SK-N-SH (cell line): Measurements from ENCODE around the gene PSMD14. TPM values are rescaled to one million over a fixed set of nuclear protein-coding genes. Genes with fewer than 3 reads are reported as not detected.

Experiments used
- CTCF ChIA-PET: fragments of 300-600, 350-600 bp; formaldehyde crosslinking; extraction: SDS; loops from one replicate; lab custom pipeline; 2021; lab: Yijun Ruan, JAX
- POLR2A ChIA-PET: fragments of 350-600 bp; sonication (Branson Sonifier 250); formaldehyde crosslinking; extraction: SDS; loops from one replicate; lab custom pipeline; 2020; ENCODE audit warnings: antibody characterized with exemption, inconsistent platforms; lab: Yijun Ruan, JAX
- DNase-seq: peaks from one replicate; pipeline ENCODE4 v3.0.0; 2012
- H2AFZ ChIP-seq: fragments of 200-600 bp; sonication (generic); 2 replicates; pipeline ENCODE4 v1.8.1; 2016; ENCODE audit warnings: antibody characterized with exemption, mild to moderate bottlenecking, low read depth
- H3F3A ChIP-seq: fragments of 200-600 bp; sonication (generic); replicated peaks from 2 replicates; pipeline ENCODE3; 2016; ENCODE audit warnings: antibody characterized with exemption, mild to moderate bottlenecking; ENCODE audit not compliant: insufficient read depth
- H3K27ac ChIP-seq, 2 experiments: fragments of 200-500 bp in 1 of 2; fragments of 200-600 bp in 1 of 2; sonication (Bioruptor generic) in 1 of 2; sonication (generic), shearing (Covaris generic) in 1 of 2; 2 replicates each; pipeline versions ENCODE4 v1.5.1 to v1.6.1; 2014 to 2016; ENCODE audit warnings: low read depth in 2 of 2, inconsistent platforms in 1 of 2, low read length in 1 of 2, mild to moderate bottlenecking in 1 of 2, mixed read lengths in 1 of 2
- H3K27me3 ChIP-seq: fragments of 200-600 bp; sonication (generic), shearing (Covaris generic); 2 replicates; pipeline ENCODE4 v1.6.1; 2016; ENCODE audit warnings: mixed run types; ENCODE audit not compliant: insufficient read depth
- H3K36me3 ChIP-seq, 2 experiments: fragments of 200-500 bp in 1 of 2; fragments of 200-600 bp in 1 of 2; sonication (Bioruptor generic) in 1 of 2; sonication (generic) in 1 of 2; replicated peaks in 1 of 2; 2 replicates each; pipeline versions ENCODE3 to v1.5.1; 2014 to 2016; ENCODE audit warnings: low read length in 1 of 2, mild to moderate bottlenecking in 1 of 2; ENCODE audit not compliant: insufficient read depth in 2 of 2, control insufficient read depth in 1 of 2
- H3K4me1 ChIP-seq, 2 experiments: fragments of 200-500 bp in 1 of 2; fragments of 200-600 bp in 1 of 2; sonication (Bioruptor generic) in 1 of 2; sonication (generic), shearing (Covaris generic) in 1 of 2; 2 replicates each; pipeline versions ENCODE4 v1.5.1 to v1.6.1; 2014 to 2016; ENCODE audit warnings: low read depth in 1 of 2, low read length in 1 of 2, mixed run types in 1 of 2; ENCODE audit not compliant: insufficient read depth in 2 of 2, control insufficient read depth in 1 of 2
- H3K4me2 ChIP-seq: fragments of 200-600 bp; sonication (generic), shearing (Covaris generic); 2 replicates; pipeline ENCODE4 v1.6.1; 2017; ENCODE audit warnings: mixed run types
- H3K4me3 ChIP-seq, 2 experiments: fragments of 200-500 bp in 1 of 2; fragments of 200-600 bp in 1 of 2; sonication (Bioruptor generic) in 1 of 2; sonication (generic), shearing (Covaris generic) in 1 of 2; 2 replicates each; pipeline versions ENCODE4 v1.5.1 to v1.8.1; 2014 to 2016; ENCODE audit warnings: low read depth in 2 of 2, inconsistent platforms in 1 of 2, low read length in 1 of 2, mild to moderate bottlenecking in 1 of 2, mixed read lengths in 1 of 2, moderate library complexity in 1 of 2
- H3K79me2 ChIP-seq: fragments of 200-600 bp; sonication (generic); 2 replicates; pipeline ENCODE4 v1.8.1; 2017; ENCODE audit warnings: mild to moderate bottlenecking; ENCODE audit not compliant: insufficient read depth
- H3K9ac ChIP-seq: fragments of 200-600 bp; sonication (generic); 2 replicates; pipeline ENCODE4 v1.6.1; 2017; ENCODE audit warnings: mixed run types
- H3K9me2 ChIP-seq: fragments of 200-600 bp; sonication (generic); 2 replicates; pipeline ENCODE4 v1.6.1; 2017; ENCODE audit warnings: mixed run types
- H3K9me3 ChIP-seq: fragments of 200-600 bp; sonication (generic); 2 replicates; pipeline ENCODE4 v1.6.1; 2017; ENCODE audit warnings: mixed run types, mild to moderate bottlenecking, moderate library complexity
- H4K20me1 ChIP-seq: fragments of 200-600 bp; sonication (generic); 2 replicates; pipeline ENCODE4 v1.6.1; 2017; ENCODE audit warnings: mild to moderate bottlenecking, mixed run types; ENCODE audit not compliant: insufficient read depth
- CTCF ChIP-seq: fragments of 200-600 bp; sonication (generic); IDR thresholded peaks from 2 replicates; pipeline ENCODE4 v1.6.1; 2017; ENCODE audit warnings: antibody characterized with exemption, mild to moderate bottlenecking, moderate library complexity
- EZH2phosphoT487 ChIP-seq: fragments of 200-600 bp; sonication (generic); IDR thresholded peaks from 2 replicates; pipeline ENCODE4 v1.6.1; 2017; ENCODE audit warnings: low read depth, mixed run types, mild to moderate bottlenecking, antibody characterized with exemption, moderate library complexity, borderline replicate concordance
- FOSL2 ChIP-seq: IDR thresholded peaks from 2 replicates; pipeline ENCODE4 v1.4.0; 2012; ENCODE audit warnings: low read depth, mild to moderate bottlenecking, moderate library complexity, borderline replicate concordance
- FOXJ3 ChIP-seq: sonication (generic); formaldehyde crosslinking; IDR thresholded peaks from 2 replicates; pipeline ENCODE4 v1.5.1; 2020; ENCODE audit warnings: mild to moderate bottlenecking, missing genetic modification reagents
- FOXM1 ChIP-seq: IDR thresholded peaks from 2 replicates; pipeline ENCODE4 v1.4.0; 2012; ENCODE audit warnings: low read depth, mild to moderate bottlenecking
- GATA2 ChIP-seq: sonication (generic); formaldehyde crosslinking; IDR thresholded peaks from 2 replicates; pipeline ENCODE4 v1.5.0; 2020; ENCODE audit warnings: mild to moderate bottlenecking, missing genetic modification reagents
- JUND ChIP-seq: IDR thresholded peaks from 2 replicates; pipeline ENCODE4 v1.4.0; 2012
- MAX ChIP-seq: IDR thresholded peaks from 2 replicates; pipeline ENCODE4 v1.4.0; 2012; ENCODE audit warnings: low read depth
- MXI1 ChIP-seq: IDR thresholded peaks from 2 replicates; pipeline ENCODE4 v1.6.1; 2012; ENCODE audit warnings: mild to moderate bottlenecking, low read depth, low read length, improper control_type of control experiment
- NRF1 ChIP-seq: IDR thresholded peaks from 2 replicates; pipeline ENCODE4 v1.6.1; 2012; ENCODE audit warnings: low read depth, mild to moderate bottlenecking, low read length
- POLR2AphosphoS5 ChIP-seq: IDR thresholded peaks from 2 replicates; pipeline ENCODE4 v1.6.1; 2012; ENCODE audit warnings: low read depth, low read length
- RCOR1 ChIP-seq: fragments of 150-350 bp; IDR thresholded peaks from 2 replicates; pipeline ENCODE4 v1.6.1; 2017; ENCODE audit warnings: antibody characterized with exemption, low read length
- SIN3A ChIP-seq: IDR thresholded peaks from 2 replicates; pipeline ENCODE4 v1.6.1; 2012; ENCODE audit warnings: low read depth, mild to moderate bottlenecking, low read length, moderate library complexity, borderline replicate concordance
- SMC3 ChIP-seq: IDR thresholded peaks from 2 replicates; pipeline ENCODE4 v1.6.1; 2012; ENCODE audit warnings: low read depth, low read length, improper control_type of control experiment
- TEAD4 ChIP-seq: IDR thresholded peaks from 2 replicates; pipeline ENCODE4 v1.4.0; 2012; ENCODE audit warnings: mild to moderate bottlenecking, borderline replicate concordance; ENCODE audit not compliant: insufficient read depth
- USF1 ChIP-seq: IDR thresholded peaks from 2 replicates; pipeline ENCODE4 v1.4.0; 2012; ENCODE audit warnings: low read depth, borderline replicate concordance
- USF2 ChIP-seq: fragments of 150-350 bp; IDR thresholded peaks from 2 replicates; pipeline ENCODE4 v1.6.1; 2017; ENCODE audit warnings: antibody characterized with exemption, low read length, low read depth, borderline replicate concordance
- YY1 ChIP-seq: IDR thresholded peaks from 2 replicates; pipeline ENCODE4 v1.4.0; 2012; ENCODE audit warnings: low read depth, mild to moderate bottlenecking
- ZBTB33 ChIP-seq: IDR thresholded peaks from 2 replicates; pipeline ENCODE4 v1.4.0; 2012; ENCODE audit warnings: low read depth, borderline replicate concordance
- WGBS: methylation state at CpG from one replicate; pipeline ENCODE4 v1.1.6; 2017; ENCODE audit warnings: low lambda C conversion rate; 5-methylcytosine and 5-hydroxymethylcytosine counted together
- polyA plus RNA-seq, 3 experiments: library from polyadenylated mRNA; depleted of rRNA; stranded (reverse); fragments of >200 nt; gene quantifications; 2 replicates each; pipeline ENCODE4 v1.2.3, GENCODE V29; 2012

PSMD14 gene
- polyA plus RNA-seq, 1 of the 3 experiments (the other 2 are of a cell fraction), result 50.4 TPM

GRCh38 chr2:161445097-161445496, 136.9 kb downstream of the PSMD14 start:
- H4K20me1 ChIP-seq, result no peaks in the 10 kb centered on the region
- no peaks in the 10 kb centered on the region for H3K4me1 ChIP-seq
- H3K27ac ChIP-seq, result no peak overlapping the region
- H3K36me3 ChIP-seq, result no peaks in the 10 kb centered on the region
- H3K9me2 ChIP-seq, result no peaks in the 10 kb centered on the region
- no peak for DNase-seq
- 41% methylated on average over 12 of the region's 12 CpGs for WGBS
- no peaks in the 10 kb centered on the region; the same call in 1 of the 2 replicates for H3K27me3 ChIP-seq
- H3K4me2 ChIP-seq, result no peak overlapping the region
- no peaks in the 10 kb centered on the region for H3K9me3 ChIP-seq
- H3K9ac ChIP-seq, result no peak overlapping the region
- POLR2A ChIA-PET, result no interaction called here
- TF ChIP-seq CTCF (no peak), USF2 (no peak), ZBTB33 (no peak), FOXJ3 (CRISPR knock-in tag) (no peak), YY1 (no peak), GATA2 (CRISPR knock-in tag) (no peak), POLR2AphosphoS5 (no peak), EZH2phosphoT487 (no peak), NRF1 (no peak), SMC3 (no peak), FOSL2 (no peak), RCOR1 (no peak), FOXM1 (no peak), USF1 (no peak), SIN3A (no peak), MXI1 (no peak), JUND (no peak), MAX (no peak), TEAD4 (no peak)
- H2AFZ ChIP-seq, result no peak overlapping the region
- no peaks in the 10 kb centered on the region for H3F3A ChIP-seq
- no peak overlapping the region for H3K4me3 ChIP-seq
- H3K79me2 ChIP-seq, result no peaks in the 10 kb centered on the region
- CTCF ChIA-PET, result interaction anchor here (1.2 kb wide), 1 partner anchor 205 kb away, joined by 3 read pairs; no protein-coding TSS in a partner anchor
